ENCODE measurements around the gene VEZF1. TPM values are rescaled to one million over a fixed set of nuclear protein-coding genes. Genes with fewer than 3 reads are reported as not detected.
A peak's percentile ranks its signal among the peaks of the same experiment; 100 is the strongest.

VEZF1 gene
- total and polyA plus RNA-seq, 8 donors: 11.7 to 41.6 (median 23.3) TPM

DNA sequence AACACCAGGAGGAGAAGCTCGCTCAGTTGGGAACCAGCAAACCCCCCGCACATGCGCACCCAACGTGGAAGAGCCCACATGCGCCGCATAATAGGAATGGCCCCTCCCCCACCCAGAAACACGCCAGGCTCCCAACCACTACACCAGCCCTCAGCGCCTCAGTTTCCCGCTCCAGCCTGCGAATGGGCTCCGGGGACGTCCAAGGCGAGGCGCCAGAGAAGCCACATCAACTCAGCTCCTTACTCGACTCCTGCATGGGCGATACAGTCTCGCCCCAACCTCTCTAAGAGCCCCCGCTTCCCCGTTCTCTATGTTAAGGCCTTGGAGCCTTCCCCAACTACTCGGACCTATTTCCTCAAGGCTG, 18.5 kb upstream of the VEZF1 start:
- 0% methylated on average over 19 to 20 of the region's 20 CpGs for WGBS, 2 donors
- ATAC-seq (peak; percentile 53 to 84 (median 70)), FAIRE-seq (no peak), DNase-seq (peak; percentile 60 to 85 (median 75))
- intact Hi-C loops (cut with DNase I): no loop called here
- no peaks in the 10 kb centered on the region for H3K27me3 ChIP-seq
- H3K9me3 ChIP-seq: no peaks in the 10 kb centered on the region
- TF ChIP-seq CTCF (IDR thresholded peaks at IDR 0.05): no peak
- H3K4me3 ChIP-seq: peak overlapping the region; percentile 69 to 96 (median 88)
- H3K27ac ChIP-seq: peak overlapping the region; percentile 88 to 98 (median 94)
- peaks cover 0 to 25% (median 4%) of the 10 kb centered on the region in 3 donors for H3K36me3 ChIP-seq
- H3K4me1 ChIP-seq: peaks cover 13 to 39% (median 28%) of the 10 kb centered on the region in 3 donors

GRCh38 chr17:58005728-58006559, 17.9 kb upstream of the VEZF1 start:
- peak overlapping the region; percentile 69 to 96 (median 88) for H3K4me3 ChIP-seq
- TF ChIP-seq CTCF (IDR thresholded peaks at IDR 0.05): no peak
- DNase-seq (no peak), FAIRE-seq (no peak), ATAC-seq (no peak)
- H3K27ac ChIP-seq: peak overlapping the region; percentile 88 to 98 (median 94)
- peaks cover 13 to 39% (median 28%) of the 10 kb centered on the region in 3 donors for H3K4me1 ChIP-seq
- H3K36me3 ChIP-seq: peaks cover 0 to 30% (median 4%) of the 10 kb centered on the region in 3 donors
- no peaks in the 10 kb centered on the region for H3K9me3 ChIP-seq
- no peaks in the 10 kb centered on the region for H3K27me3 ChIP-seq
- 1 to 2% methylated on average over 36 of the region's 36 CpGs for WGBS, 2 donors
- intact Hi-C loops (cut with DNase I): no loop called here

GRCh38 chr17:58005031-58005727, 17.1 kb upstream of the VEZF1 start:
- FAIRE-seq (no peak), DNase-seq (no peak), ATAC-seq (no peak)
- Histone ChIP-seq H3K27me3 (no peaks in the 10 kb centered on the region), H3K36me3 (peaks cover 0 to 37% (median 4%) of the 10 kb centered on the region in 3 donors), H3K9me3 (no peaks in the 10 kb centered on the region), H3K4me1 (peaks cover 13 to 39% (median 28%) of the 10 kb centered on the region in 3 donors), H3K27ac (no peak overlapping the region), H3K4me3 (peak overlapping the region in 3 of 4 donors; percentile 69 to 96 (median 92))
- TF ChIP-seq CTCF (IDR thresholded peaks at IDR 0.05): no peak
- WGBS, 2 donors: 22 to 25% methylated on average over 12 of the region's 12 CpGs
- intact Hi-C loops (cut with DNase I): no loop called here

DNA sequence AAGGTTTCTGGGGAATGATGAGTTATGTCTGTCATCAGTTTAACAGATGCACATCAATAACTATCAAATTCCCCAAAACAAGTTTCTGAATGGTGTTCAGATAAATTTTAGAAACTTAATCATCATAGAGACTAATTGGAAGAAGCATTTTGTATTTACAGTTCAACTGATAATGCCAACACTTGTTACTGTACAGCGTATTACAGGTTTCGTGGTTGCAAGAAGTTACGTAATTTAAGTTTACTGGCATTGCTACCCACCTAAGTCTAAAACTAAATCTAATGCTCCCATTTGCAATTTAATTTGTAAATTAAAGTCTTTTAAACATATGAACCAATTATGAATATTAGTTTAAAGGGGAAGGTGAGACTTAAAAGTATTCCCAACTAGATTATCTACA, 16.0 kb upstream of the VEZF1 start:
- ATAC-seq (no peak), DNase-seq (no peak), FAIRE-seq (no peak)
- intact Hi-C loops (cut with DNase I): no loop called here
- H3K27me3 ChIP-seq: no peaks in the 10 kb centered on the region
- peaks cover 13 to 39% (median 28%) of the 10 kb centered on the region in 3 donors for H3K4me1 ChIP-seq
- no peak for TF ChIP-seq CTCF (IDR thresholded peaks at IDR 0.05)
- H3K9me3 ChIP-seq: no peaks in the 10 kb centered on the region
- 73 to 88% methylated on average over 3 of the region's 3 CpGs for WGBS, 2 donors
- H3K27ac ChIP-seq: no peak overlapping the region
- no peak overlapping the region for H3K4me3 ChIP-seq
- peaks cover 0 to 37% (median 4%) of the 10 kb centered on the region in 3 donors for H3K36me3 ChIP-seq

Data from pancreas (tissue), 10 donors.